ENCODE results near the gene ITGB1. TPM values are rescaled to one million over a fixed set of nuclear protein-coding genes. Genes with fewer than 3 reads are reported as not detected.
"Not testable (repeated sequence)": the region's sequence is repeated elsewhere in the genome, so short reads cannot be mapped to it uniquely, and the experiment has no call there.

ITGB1 gene
- total RNA-seq, 2 experiments from 2014 or later: 82.4 to 82.9 TPM

GRCh38 chr10:32995751-32996150 lies 37.7 kb upstream of the ITGB1 start:
- ChIA-PET POLR2A (interaction anchor here (0.6 to 1.5 kb wide), 2 partner anchors 16 to 333 kb away, joined by 3 read pairs; no protein-coding TSS in a partner anchor), CTCF (no interaction called here)
- intact Hi-C loops (cut with DNase I, micrococcal nuclease): loop anchor here in 1 of 2 experiments (10.0 kb wide), 1 partner anchor 341 kb away; no protein-coding TSS in a partner anchor
- H3K4me1 Mint-ChIP-seq (ENCODE audit: low read depth): no peaks in the 10 kb centered on the region
- DNase-seq: no peak
- TF ChIP-seq, protein P1, sequence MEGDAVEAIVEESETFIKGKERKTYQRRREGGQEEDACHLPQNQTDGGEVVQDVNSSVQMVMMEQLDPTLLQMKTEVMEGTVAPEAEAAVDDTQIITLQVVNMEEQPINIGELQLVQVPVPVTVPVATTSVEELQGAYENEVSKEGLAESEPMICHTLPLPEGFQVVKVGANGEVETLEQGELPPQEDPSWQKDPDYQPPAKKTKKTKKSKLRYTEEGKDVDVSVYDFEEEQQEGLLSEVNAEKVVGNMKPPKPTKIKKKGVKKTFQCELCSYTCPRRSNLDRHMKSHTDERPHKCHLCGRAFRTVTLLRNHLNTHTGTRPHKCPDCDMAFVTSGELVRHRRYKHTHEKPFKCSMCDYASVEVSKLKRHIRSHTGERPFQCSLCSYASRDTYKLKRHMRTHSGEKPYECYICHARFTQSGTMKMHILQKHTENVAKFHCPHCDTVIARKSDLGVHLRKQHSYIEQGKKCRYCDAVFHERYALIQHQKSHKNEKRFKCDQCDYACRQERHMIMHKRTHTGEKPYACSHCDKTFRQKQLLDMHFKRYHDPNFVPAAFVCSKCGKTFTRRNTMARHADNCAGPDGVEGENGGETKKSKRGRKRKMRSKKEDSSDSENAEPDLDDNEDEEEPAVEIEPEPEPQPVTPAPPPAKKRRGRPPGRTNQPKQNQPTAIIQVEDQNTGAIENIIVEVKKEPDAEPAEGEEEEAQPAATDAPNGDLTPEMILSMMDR (IDR thresholded peaks at IDR 0.05): no peak
- H3K9me3 Mint-ChIP-seq: no peaks in the 10 kb centered on the region
- Histone ChIP-seq H3K27me3 (ENCODE audit: control insufficient read depth in 1 of 2, insufficient read depth in 2 of 2, low read length in 2 of 2) (no peaks in the 10 kb centered on the region), H3K4me3 (ENCODE audit: low read length) (no peak overlapping the region), H3K27ac (ENCODE audit: low read depth in 1 of 2, low read length in 2 of 2) (no peak overlapping the region), H3K4me1 (ENCODE audit: insufficient read depth, low read length) (peaks cover 6% of the 10 kb centered on the region), H3K36me3 (ENCODE audit: insufficient read depth, low read length) (no peaks in the 10 kb centered on the region), H3K9me3 (ENCODE audit: control insufficient read depth in 1 of 2, insufficient read depth in 1 of 2, low read length in 2 of 2) (no peaks in the 10 kb centered on the region)
- H3K27me3 Mint-ChIP-seq: no peaks in the 10 kb centered on the region
- ATAC-seq (ENCODE audit: poor library complexity): no peak
- no peak overlapping the region for H3K4me3 Mint-ChIP-seq
- no peak overlapping the region for H3K27ac Mint-ChIP-seq
- no peaks in the 10 kb centered on the region for H3K36me3 Mint-ChIP-seq (ENCODE audit: low read depth)

DNA sequence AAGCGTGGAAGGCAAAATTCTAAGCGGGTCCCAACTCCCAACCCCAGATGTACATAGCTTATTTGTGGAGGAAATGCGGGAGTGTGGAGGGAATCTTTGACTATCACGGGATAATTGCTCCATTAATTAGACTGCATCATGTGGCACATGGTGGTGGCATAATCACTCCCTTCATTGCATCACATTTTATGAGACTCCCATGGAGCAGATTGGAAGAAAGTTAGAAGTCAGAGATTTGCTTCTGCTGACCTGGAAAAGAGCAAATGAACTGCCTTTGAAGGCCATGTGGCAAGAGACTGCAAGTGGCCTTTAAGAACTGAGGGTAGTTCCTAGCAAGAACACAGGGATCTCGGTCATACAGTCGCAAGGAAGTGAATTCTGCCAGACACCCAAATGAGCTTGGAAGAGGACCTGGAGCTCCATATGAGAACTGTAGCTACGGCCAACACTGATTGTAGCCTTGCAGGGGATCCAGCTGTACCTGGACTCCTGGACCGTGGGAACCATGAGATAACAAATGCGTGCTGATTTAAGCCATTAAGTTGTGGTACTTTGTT lies 37.1 kb upstream of the ITGB1 start:
- ATAC-seq (ENCODE audit: poor library complexity): no peak
- H3K27ac Mint-ChIP-seq: no peak overlapping the region
- H3K36me3 ChIP-seq (ENCODE audit: insufficient read depth, low read length): no peaks in the 10 kb centered on the region
- intact Hi-C loops (cut with DNase I, micrococcal nuclease): loop anchor here in 1 of 2 experiments (10.0 kb wide), 1 partner anchor 340 kb away; no protein-coding TSS in a partner anchor
- POLR2A ChIA-PET: interaction anchor here (0.6 to 1.5 kb wide), 2 partner anchors 15 to 332 kb away, joined by 3 read pairs; no protein-coding TSS in a partner anchor
- H3K27me3 Mint-ChIP-seq: no peaks in the 10 kb centered on the region
- TF ChIP-seq, protein P1 (IDR thresholded peaks at IDR 0.05): no peak
- H3K27ac ChIP-seq (ENCODE audit: low read depth in 1 of 2, low read length in 2 of 2): no peak overlapping the region
- CTCF ChIA-PET: no interaction called here
- no peaks in the 10 kb centered on the region for H3K9me3 ChIP-seq (ENCODE audit: control insufficient read depth in 1 of 2, insufficient read depth in 1 of 2, low read length in 2 of 2)
- no peak overlapping the region for H3K4me3 Mint-ChIP-seq
- peaks cover 6% of the 10 kb centered on the region for H3K4me1 ChIP-seq (ENCODE audit: insufficient read depth, low read length)
- no peaks in the 10 kb centered on the region for H3K4me1 Mint-ChIP-seq (ENCODE audit: low read depth)
- H3K9me3 Mint-ChIP-seq: no peaks in the 10 kb centered on the region
- no peak for DNase-seq
- H3K4me3 ChIP-seq (ENCODE audit: low read length): no peak overlapping the region
- no peaks in the 10 kb centered on the region for H3K27me3 ChIP-seq (ENCODE audit: control insufficient read depth in 1 of 2, insufficient read depth in 2 of 2, low read length in 2 of 2)
- no peaks in the 10 kb centered on the region for H3K36me3 Mint-ChIP-seq (ENCODE audit: low read depth)

DNA sequence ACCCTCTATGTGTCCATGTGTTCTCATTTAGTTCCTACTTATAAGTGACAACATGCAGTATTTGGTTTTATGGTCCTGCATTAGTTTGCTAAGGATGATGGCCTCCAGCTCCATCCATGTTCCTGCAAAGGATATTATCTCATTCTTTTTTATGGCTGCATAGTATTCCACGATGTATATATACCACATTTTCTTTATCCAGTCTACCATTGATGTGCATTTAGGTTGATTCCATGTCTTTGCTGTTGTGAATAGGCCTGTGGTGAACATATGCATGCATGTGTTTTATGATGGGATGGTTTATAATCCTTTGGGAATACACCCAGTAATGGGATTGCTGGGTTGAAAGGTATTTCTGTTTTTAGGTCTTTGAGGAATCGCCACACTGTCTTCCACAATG lies 36.6 kb upstream of the ITGB1 start:
- H3K27ac ChIP-seq (ENCODE audit: low read depth in 1 of 2, low read length in 2 of 2); H3K4me1 Mint-ChIP-seq (ENCODE audit: low read depth); CTCF ChIA-PET; H3K27ac Mint-ChIP-seq; H3K4me3 Mint-ChIP-seq; H3K36me3 ChIP-seq (ENCODE audit: insufficient read depth, low read length); H3K27me3 ChIP-seq (ENCODE audit: control insufficient read depth in 1 of 2, insufficient read depth in 2 of 2, low read length in 2 of 2); DNase-seq; POLR2A ChIA-PET; ATAC-seq (ENCODE audit: poor library complexity); H3K36me3 Mint-ChIP-seq (ENCODE audit: low read depth); H3K9me3 ChIP-seq (ENCODE audit: control insufficient read depth in 1 of 2, insufficient read depth in 1 of 2, low read length in 2 of 2); H3K9me3 Mint-ChIP-seq; H3K4me1 ChIP-seq (ENCODE audit: insufficient read depth, low read length); H3K4me3 ChIP-seq (ENCODE audit: low read length); H3K27me3 Mint-ChIP-seq: not testable (repeated sequence)
- intact Hi-C loops (cut with DNase I, micrococcal nuclease): loop anchor here in 1 of 2 experiments (5.0 to 10.0 kb wide), 2 partner anchors 67 to 340 kb away; no protein-coding TSS in a partner anchor

DNA sequence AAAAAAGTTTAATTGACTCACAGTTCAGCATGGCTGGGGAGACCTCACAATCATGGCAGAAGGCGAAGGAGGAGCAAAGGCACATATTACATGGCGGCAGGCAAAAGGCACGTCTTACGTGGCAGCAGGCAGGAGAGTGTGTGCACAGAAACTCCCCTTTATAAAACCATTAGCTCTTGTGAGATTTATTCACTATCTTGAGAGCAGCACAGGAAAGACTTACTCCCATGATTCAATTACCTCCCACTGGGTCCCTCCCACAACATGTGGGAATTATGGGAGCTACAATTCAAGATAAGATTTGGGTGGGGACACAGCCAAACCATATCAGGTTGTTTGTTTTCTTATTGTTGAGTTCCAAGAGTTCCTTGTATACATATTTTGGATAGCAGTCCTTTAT lies 34.3 kb upstream of the ITGB1 start:
- H3K27ac ChIP-seq (ENCODE audit: low read depth in 1 of 2, low read length in 2 of 2); H3K4me3 ChIP-seq (ENCODE audit: low read length); H3K36me3 Mint-ChIP-seq (ENCODE audit: low read depth); H3K9me3 ChIP-seq (ENCODE audit: control insufficient read depth in 1 of 2, insufficient read depth in 1 of 2, low read length in 2 of 2); DNase-seq; H3K4me1 Mint-ChIP-seq (ENCODE audit: low read depth); H3K27me3 Mint-ChIP-seq; H3K9me3 Mint-ChIP-seq; CTCF ChIA-PET; H3K27me3 ChIP-seq (ENCODE audit: control insufficient read depth in 1 of 2, insufficient read depth in 2 of 2, low read length in 2 of 2); H3K27ac Mint-ChIP-seq; H3K4me1 ChIP-seq (ENCODE audit: insufficient read depth, low read length); POLR2A ChIA-PET; ATAC-seq (ENCODE audit: poor library complexity); H3K4me3 Mint-ChIP-seq; H3K36me3 ChIP-seq (ENCODE audit: insufficient read depth, low read length): not testable (repeated sequence)
- intact Hi-C loops (cut with DNase I, micrococcal nuclease): loop anchor here in 1 of 2 experiments (5.0 to 10.0 kb wide), 2 partner anchors 65 to 338 kb away; no protein-coding TSS in a partner anchor
